Measurements from ENCODE around the gene CDC42EP2. TPM values are rescaled to one million over a fixed set of nuclear protein-coding genes. Genes with fewer than 3 reads are reported as not detected.

Gene CDC42EP2
- total RNA-seq, 1 experiment from 2014 or later = 0.07 TPM

- DNase-seq (ENCODE audit: low read depth) = no peak
These were observed 17.5 kb upstream of the CDC42EP2 start for GRCh38 chr11:65297026-65297672.

GRCh38 chr11:65298131-65298535 is 16.5 kb upstream of the CDC42EP2 start:
- no peak for DNase-seq (ENCODE audit: low read depth)

GRCh38 chr11:65298655-65299179 is 15.9 kb upstream of the CDC42EP2 start:
- no peak for DNase-seq (ENCODE audit: low read depth)

GRCh38 chr11:65300621-65301275 is 13.9 kb upstream of the CDC42EP2 start:
- DNase-seq (ENCODE audit: low read depth) = no peak

GRCh38 chr11:65301491-65302329 is 13.0 kb upstream of the CDC42EP2 start:
- no peak for DNase-seq (ENCODE audit: low read depth)

GRCh38 chr11:65303555-65303954 is 11.1 kb upstream of the CDC42EP2 start:
- no peak for DNase-seq (ENCODE audit: low read depth)

- no peak for DNase-seq (ENCODE audit: low read depth)
These were observed 10.6 kb upstream of the CDC42EP2 start for GRCh38 chr11:65304110-65304509.

- DNase-seq (ENCODE audit: low read depth) = no peak
These were observed 10.1 kb upstream of the CDC42EP2 start for GRCh38 chr11:65304613-65305012.

- DNase-seq (ENCODE audit: low read depth) = peak; percentile 48
These were observed 9.0 kb upstream of the CDC42EP2 start for GRCh38 chr11:65305501-65306268.

- peak; percentile 55 for DNase-seq (ENCODE audit: low read depth)
These were observed 7.1 kb upstream of the CDC42EP2 start for GRCh38 chr11:65307298-65308229.

GRCh38 chr11:65308281-65308891 is 6.3 kb upstream of the CDC42EP2 start:
- peak; percentile 45 for DNase-seq (ENCODE audit: low read depth)

- no peak for DNase-seq (ENCODE audit: low read depth)
These were observed 5.7 kb upstream of the CDC42EP2 start for GRCh38 chr11:65309006-65309405.

- no peak for DNase-seq (ENCODE audit: low read depth)
These were observed 4.5 kb upstream of the CDC42EP2 start for GRCh38 chr11:65310215-65310614.

GRCh38 chr11:65310736-65311135 is 3.9 kb upstream of the CDC42EP2 start:
- no peak for DNase-seq (ENCODE audit: low read depth)

GRCh38 chr11:65311170-65311678 is 3.4 kb upstream of the CDC42EP2 start:
- DNase-seq (ENCODE audit: low read depth) = peak; percentile 36

- peak; percentile 67 for DNase-seq (ENCODE audit: low read depth)
These were observed 669 bp downstream of the CDC42EP2 start for GRCh38 chr11:65315204-65315865.

- no peak for DNase-seq (ENCODE audit: low read depth)
These were observed 1.2 kb downstream of the CDC42EP2 start for GRCh38 chr11:65315866-65316226.

GRCh38 chr11:65316227-65317024 is 1.8 kb downstream of the CDC42EP2 start:
- DNase-seq (ENCODE audit: low read depth) = no peak
